ENCODE results near the gene FILIP1L.

FILIP1L gene

GRCh38 chr3:99829844-99830243, 284.5 kb downstream of the FILIP1L start:
- no peak for DNase-seq

- DNase-seq: no peak
These were observed 289.2 kb downstream of the FILIP1L start for GRCh38 chr3:99825004-99825640.

GRCh38 chr3:99823723-99824711, 290.3 kb downstream of the FILIP1L start:
- no peak for DNase-seq

GRCh38 chr3:99818818-99819217, 295.5 kb downstream of the FILIP1L start:
- DNase-seq: no peak

- DNase-seq: peak; percentile 85 to 95 (median 93)
These were observed 296.7 kb downstream of the FILIP1L start, which contains the start of gene CMSS1 for GRCh38 chr3:99817437-99818240. CMSS1 (plus strand) TSS chr3:99817862.

- no peak for DNase-seq
These were observed 297.3 kb downstream of the FILIP1L start for GRCh38 chr3:99817047-99817436.

- DNase-seq: no peak
These were observed 303.9 kb downstream of the FILIP1L start for GRCh38 chr3:99810403-99810802.

GRCh38 chr3:99809565-99809964, 304.7 kb downstream of the FILIP1L start:
- no peak for DNase-seq

- peak in 3 of 5 donors; percentile 29 to 33 (median 31) for DNase-seq
These were observed 306.0 kb downstream of the FILIP1L start for GRCh38 chr3:99808163-99808794.

GRCh38 chr3:99805160-99805559, 309.1 kb downstream of the FILIP1L start:
- no peak for DNase-seq

- DNase-seq: no peak
These were observed 311.0 kb downstream of the FILIP1L start for GRCh38 chr3:99803297-99803696.

GRCh38 chr3:99799422-99799821, 314.9 kb downstream of the FILIP1L start:
- no peak for DNase-seq

- DNase-seq: no peak
These were observed 318.7 kb downstream of the FILIP1L start for GRCh38 chr3:99795573-99795972.

GRCh38 chr3:99794485-99794884, 319.8 kb downstream of the FILIP1L start:
- DNase-seq: no peak

GRCh38 chr3:99789011-99789721, 325.1 kb downstream of the FILIP1L start:
- DNase-seq: peak in 1 of 5 donors; percentile 6
